WERI-Rb-1 (cell line): Measurements from ENCODE around the gene ATP8B4.

ENCODE experiments used
- DNase-seq: peaks from one replicate; pipeline ENCODE4 v3.0.0-alpha.2; 2020
- H3K27ac ChIP-seq: fragments of 250-450 bp; sonication (Bioruptor Pico); 2 replicates; pipeline ENCODE4 v1.5.1; 2020; ENCODE audit warnings: mild to moderate bottlenecking, moderate library complexity
- H3K27me3 ChIP-seq: fragments of 250-450 bp; sonication (Bioruptor Pico); 2 replicates; pipeline ENCODE4 v1.5.1; 2021; ENCODE audit warnings: mild to moderate bottlenecking, low read depth, moderate library complexity; ENCODE audit not compliant: insufficient read depth, severe bottlenecking
- H3K36me3 ChIP-seq: fragments of 250-450 bp; sonication (Bioruptor Pico); 2 replicates; pipeline ENCODE4 v1.5.1; 2020; ENCODE audit warnings: mild to moderate bottlenecking, moderate library complexity
- H3K4me3 ChIP-seq: 2 replicates; pipeline ENCODE4 v1.5.1; 2011; ENCODE audit warnings: low read depth, mild to moderate bottlenecking, control low read depth, low read length
- H3K9me3 ChIP-seq: fragments of 250-450 bp; sonication (Bioruptor Pico); 2 replicates; pipeline ENCODE4 v1.5.1; 2021; ENCODE audit warnings: mild to moderate bottlenecking, moderate library complexity; ENCODE audit not compliant: severe bottlenecking
- CTCF ChIP-seq: IDR thresholded peaks from 2 replicates; pipeline ENCODE4 v1.5.1; 2011; ENCODE audit warnings: low read depth, mild to moderate bottlenecking, control low read depth, inconsistent platforms, low read length

ATP8B4 gene

GRCh38 chr15:50030456-50030855 is 88.6 kb downstream of the ATP8B4 start:
- Histone ChIP-seq H3K36me3 (no peaks in the 10 kb centered on the region), H3K27me3 (no peaks in the 10 kb centered on the region), H3K4me3 (no peak overlapping the region), H3K27ac (no peak overlapping the region), H3K9me3 (no peaks in the 10 kb centered on the region)
- TF ChIP-seq CTCF, result no peak
- no peak for DNase-seq

GRCh38 chr15:50028326-50028725 is 90.7 kb downstream of the ATP8B4 start:
- no peaks in the 10 kb centered on the region for H3K27me3 ChIP-seq
- H3K36me3 ChIP-seq, result no peaks in the 10 kb centered on the region
- H3K27ac ChIP-seq, result no peak overlapping the region
- DNase-seq, result no peak
- H3K4me3 ChIP-seq, result no peak overlapping the region
- no peaks in the 10 kb centered on the region for H3K9me3 ChIP-seq
- TF ChIP-seq CTCF, result no peak

- TF ChIP-seq CTCF, result no peak
- H3K9me3 ChIP-seq, result no peaks in the 10 kb centered on the region
Observed at GRCh38 chr15:50024281-50024680, 94.8 kb downstream of the ATP8B4 start.

GRCh38 chr15:50018491-50018890 is 100.5 kb downstream of the ATP8B4 start:
- H3K9me3 ChIP-seq, result no peaks in the 10 kb centered on the region
- no peak for TF ChIP-seq CTCF

More at GRCh38 chr15:50024281-50024680, 94.8 kb downstream of the ATP8B4 start:
- no peaks in the 10 kb centered on the region for H3K36me3 ChIP-seq
- no peak for DNase-seq
- H3K27ac ChIP-seq, result no peak overlapping the region
- no peaks in the 10 kb centered on the region for H3K27me3 ChIP-seq
- no peak overlapping the region for H3K4me3 ChIP-seq

GRCh38 chr15:50017522-50017921 is 101.5 kb downstream of the ATP8B4 start:
- Histone ChIP-seq H3K27me3 (no peaks in the 10 kb centered on the region), H3K27ac (no peak overlapping the region), H3K4me3 (no peak overlapping the region), H3K9me3 (no peaks in the 10 kb centered on the region), H3K36me3 (no peaks in the 10 kb centered on the region)
- no peak for TF ChIP-seq CTCF
- DNase-seq, result no peak

More at GRCh38 chr15:50018491-50018890, 100.5 kb downstream of the ATP8B4 start:
- Histone ChIP-seq H3K4me3 (no peak overlapping the region), H3K27me3 (no peaks in the 10 kb centered on the region), H3K27ac (no peak overlapping the region), H3K36me3 (no peaks in the 10 kb centered on the region)
- DNase-seq, result no peak

- H3K27ac ChIP-seq, result no peak overlapping the region
- no peak overlapping the region for H3K4me3 ChIP-seq
- no peak for TF ChIP-seq CTCF
- no peak for DNase-seq
- H3K27me3 ChIP-seq, result no peaks in the 10 kb centered on the region
- no peaks in the 10 kb centered on the region for H3K36me3 ChIP-seq
- H3K9me3 ChIP-seq, result no peaks in the 10 kb centered on the region
Observed at GRCh38 chr15:50016951-50017350, 102.1 kb downstream of the ATP8B4 start.
